ENCODE measurements around the gene ZMYND19.
A peak's percentile ranks its signal among the peaks of the same experiment; 100 is the strongest.
"Not testable (repeated sequence)": the region's sequence is repeated elsewhere in the genome, so short reads cannot be mapped to it uniquely, and the experiment has no call there.

The ZMYND19 gene

GRCh38 chr9:137550958-137551263 lies 39.4 kb downstream of the ZMYND19 start:
- not testable (repeated sequence) for H3K9me3 ChIP-seq (ENCODE audit: control insufficient read depth, insufficient read depth, low read depth, low read length); H3K4me1 ChIP-seq (ENCODE audit: control insufficient read depth, insufficient read depth, low read length)
- Histone ChIP-seq H3K4me3 (ENCODE audit: low read depth, low read length) (peak overlapping the region; percentile 50), H3K36me3 (ENCODE audit: control insufficient read depth in 2 of 2, insufficient read depth in 1 of 2, low read length in 2 of 2) (peaks cover 4 to 28% of the 10 kb centered on the region in 2 experiments; a peak in 2 of 3 replicates), H3K27ac (ENCODE audit: extremely low read depth, low read depth, low read length) (peak overlapping the region; percentile 48; the same call in 1 of the 2 replicates)
- ChIA-PET POLR2A (interaction anchor here (1.2 to 1.7 kb wide), 2 partner anchors 37 to 310 kb away, joined by 3 to 9 read pairs; partner anchors contain the start of gene TUBB4B), CTCF (interaction anchor here (0.5 to 1.7 kb wide), 9 partner anchors 14 to 345 kb away, joined by 3 to 8 read pairs (median 3); no protein-coding TSS in a partner anchor)

DNA sequence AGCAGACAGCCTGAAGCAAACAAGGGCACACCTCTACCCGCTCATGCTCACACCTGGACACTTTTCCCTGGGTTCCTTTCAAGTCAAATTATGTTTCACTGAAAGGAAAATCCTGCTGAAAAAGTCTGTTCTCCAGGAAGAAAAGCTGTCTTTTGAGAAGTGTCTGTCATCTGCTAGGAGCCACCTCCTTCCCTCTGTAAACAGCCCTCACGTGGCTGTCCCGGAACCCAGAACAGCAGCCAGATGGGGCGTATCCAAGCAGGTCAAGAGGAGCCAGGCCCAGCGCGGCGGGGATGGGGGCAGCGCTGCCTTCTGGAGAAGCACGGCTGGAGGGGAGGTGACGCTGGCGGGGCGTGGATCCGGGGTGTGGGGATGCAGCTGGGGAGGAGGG lies 40.1 kb downstream of the ZMYND19 start, which contains the start of gene PNPLA7:
PNPLA7 (minus strand) TSS at position 172 of the 391 bp plus-strand sequence. CDS start 205 bp downstream, outside the sequence.
- Histone ChIP-seq H3K4me1 (ENCODE audit: control insufficient read depth, insufficient read depth, low read length) (no peaks in the 10 kb centered on the region), H3K36me3 (ENCODE audit: control insufficient read depth in 2 of 2, insufficient read depth in 1 of 2, low read length in 2 of 2) (peaks cover 4 to 21% of the 10 kb centered on the region in 2 experiments; a peak in 2 of 3 replicates), H3K9me3 (ENCODE audit: control insufficient read depth, insufficient read depth, low read depth, low read length) (no peaks in the 10 kb centered on the region), H3K27ac (ENCODE audit: extremely low read depth, low read depth, low read length) (peak within 1 kb of the TSS; percentile 48), H3K4me3 (ENCODE audit: low read depth, low read length) (peak within 1 kb of the TSS; percentile 50)
- CTCF ChIA-PET, result interaction anchor here (0.5 to 1.7 kb wide), 5 partner anchors 15 to 263 kb away, joined by 3 to 8 read pairs (median 5); no protein-coding TSS in a partner anchor
- POLR2A ChIA-PET, result interaction anchor here (0.6 to 1.2 kb wide), 3 partner anchors 38 to 261 kb away, joined by 3 to 7 read pairs (median 4); partner anchors contain the start of gene NRARP
- TF ChIP-seq, protein P1, sequence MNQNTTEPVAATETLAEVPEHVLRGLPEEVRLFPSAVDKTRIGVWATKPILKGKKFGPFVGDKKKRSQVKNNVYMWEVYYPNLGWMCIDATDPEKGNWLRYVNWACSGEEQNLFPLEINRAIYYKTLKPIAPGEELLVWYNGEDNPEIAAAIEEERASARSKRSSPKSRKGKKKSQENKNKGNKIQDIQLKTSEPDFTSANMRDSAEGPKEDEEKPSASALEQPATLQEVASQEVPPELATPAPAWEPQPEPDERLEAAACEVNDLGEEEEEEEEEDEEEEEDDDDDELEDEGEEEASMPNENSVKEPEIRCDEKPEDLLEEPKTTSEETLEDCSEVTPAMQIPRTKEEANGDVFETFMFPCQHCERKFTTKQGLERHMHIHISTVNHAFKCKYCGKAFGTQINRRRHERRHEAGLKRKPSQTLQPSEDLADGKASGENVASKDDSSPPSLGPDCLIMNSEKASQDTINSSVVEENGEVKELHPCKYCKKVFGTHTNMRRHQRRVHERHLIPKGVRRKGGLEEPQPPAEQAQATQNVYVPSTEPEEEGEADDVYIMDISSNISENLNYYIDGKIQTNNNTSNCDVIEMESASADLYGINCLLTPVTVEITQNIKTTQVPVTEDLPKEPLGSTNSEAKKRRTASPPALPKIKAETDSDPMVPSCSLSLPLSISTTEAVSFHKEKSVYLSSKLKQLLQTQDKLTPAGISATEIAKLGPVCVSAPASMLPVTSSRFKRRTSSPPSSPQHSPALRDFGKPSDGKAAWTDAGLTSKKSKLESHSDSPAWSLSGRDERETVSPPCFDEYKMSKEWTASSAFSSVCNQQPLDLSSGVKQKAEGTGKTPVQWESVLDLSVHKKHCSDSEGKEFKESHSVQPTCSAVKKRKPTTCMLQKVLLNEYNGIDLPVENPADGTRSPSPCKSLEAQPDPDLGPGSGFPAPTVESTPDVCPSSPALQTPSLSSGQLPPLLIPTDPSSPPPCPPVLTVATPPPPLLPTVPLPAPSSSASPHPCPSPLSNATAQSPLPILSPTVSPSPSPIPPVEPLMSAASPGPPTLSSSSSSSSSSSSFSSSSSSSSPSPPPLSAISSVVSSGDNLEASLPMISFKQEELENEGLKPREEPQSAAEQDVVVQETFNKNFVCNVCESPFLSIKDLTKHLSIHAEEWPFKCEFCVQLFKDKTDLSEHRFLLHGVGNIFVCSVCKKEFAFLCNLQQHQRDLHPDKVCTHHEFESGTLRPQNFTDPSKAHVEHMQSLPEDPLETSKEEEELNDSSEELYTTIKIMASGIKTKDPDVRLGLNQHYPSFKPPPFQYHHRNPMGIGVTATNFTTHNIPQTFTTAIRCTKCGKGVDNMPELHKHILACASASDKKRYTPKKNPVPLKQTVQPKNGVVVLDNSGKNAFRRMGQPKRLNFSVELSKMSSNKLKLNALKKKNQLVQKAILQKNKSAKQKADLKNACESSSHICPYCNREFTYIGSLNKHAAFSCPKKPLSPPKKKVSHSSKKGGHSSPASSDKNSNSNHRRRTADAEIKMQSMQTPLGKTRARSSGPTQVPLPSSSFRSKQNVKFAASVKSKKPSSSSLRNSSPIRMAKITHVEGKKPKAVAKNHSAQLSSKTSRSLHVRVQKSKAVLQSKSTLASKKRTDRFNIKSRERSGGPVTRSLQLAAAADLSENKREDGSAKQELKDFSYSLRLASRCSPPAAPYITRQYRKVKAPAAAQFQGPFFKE (tag by site-specific recombination; IDR thresholded peaks at IDR 0.05; ENCODE audit: borderline replicate concordance), result no peak
- TF ChIP-seq PRDM1 (tag by site-specific recombination; IDR thresholded peaks at IDR 0.05), result no peak
- TF ChIP-seq, protein P2, sequence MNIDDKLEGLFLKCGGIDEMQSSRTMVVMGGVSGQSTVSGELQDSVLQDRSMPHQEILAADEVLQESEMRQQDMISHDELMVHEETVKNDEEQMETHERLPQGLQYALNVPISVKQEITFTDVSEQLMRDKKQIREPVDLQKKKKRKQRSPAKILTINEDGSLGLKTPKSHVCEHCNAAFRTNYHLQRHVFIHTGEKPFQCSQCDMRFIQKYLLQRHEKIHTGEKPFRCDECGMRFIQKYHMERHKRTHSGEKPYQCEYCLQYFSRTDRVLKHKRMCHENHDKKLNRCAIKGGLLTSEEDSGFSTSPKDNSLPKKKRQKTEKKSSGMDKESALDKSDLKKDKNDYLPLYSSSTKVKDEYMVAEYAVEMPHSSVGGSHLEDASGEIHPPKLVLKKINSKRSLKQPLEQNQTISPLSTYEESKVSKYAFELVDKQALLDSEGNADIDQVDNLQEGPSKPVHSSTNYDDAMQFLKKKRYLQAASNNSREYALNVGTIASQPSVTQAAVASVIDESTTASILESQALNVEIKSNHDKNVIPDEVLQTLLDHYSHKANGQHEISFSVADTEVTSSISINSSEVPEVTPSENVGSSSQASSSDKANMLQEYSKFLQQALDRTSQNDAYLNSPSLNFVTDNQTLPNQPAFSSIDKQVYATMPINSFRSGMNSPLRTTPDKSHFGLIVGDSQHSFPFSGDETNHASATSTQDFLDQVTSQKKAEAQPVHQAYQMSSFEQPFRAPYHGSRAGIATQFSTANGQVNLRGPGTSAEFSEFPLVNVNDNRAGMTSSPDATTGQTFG (tag by site-specific recombination; IDR thresholded peaks at IDR 0.05; ENCODE audit: borderline replicate concordance), result no peak
- TF ChIP-seq, protein P3, sequence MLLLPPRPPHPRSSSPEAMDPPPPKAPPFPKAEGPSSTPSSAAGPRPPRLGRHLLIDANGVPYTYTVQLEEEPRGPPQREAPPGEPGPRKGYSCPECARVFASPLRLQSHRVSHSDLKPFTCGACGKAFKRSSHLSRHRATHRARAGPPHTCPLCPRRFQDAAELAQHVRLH (tag by site-specific recombination; IDR thresholded peaks at IDR 0.05), result no peak
- TF ChIP-seq ZNF660 (tag by site-specific recombination; IDR thresholded peaks at IDR 0.05), result no peak
- TF ChIP-seq AEBP2 (tag by site-specific recombination; IDR thresholded peaks at IDR 0.05; ENCODE audit: borderline replicate concordance), result no peak
- no peak for TF ChIP-seq ZNF639 (tag by site-specific recombination; IDR thresholded peaks at IDR 0.05)
- TF ChIP-seq ZNF596 (tag by site-specific recombination; IDR thresholded peaks at IDR 0.05), result no peak
- TF ChIP-seq YY1 (tag by site-specific recombination; IDR thresholded peaks at IDR 0.05), result no peak
- no peak for TF ChIP-seq ZNF621 (tag by site-specific recombination; IDR thresholded peaks at IDR 0.05)
- TF ChIP-seq RBAK (tag by site-specific recombination; IDR thresholded peaks at IDR 0.05), result no peak
- no peak for TF ChIP-seq HOXA7 (CRISPR knock-in tag; IDR thresholded peaks at IDR 0.05; ENCODE audit: borderline replicate concordance)
- TF ChIP-seq OVOL3 (tag by site-specific recombination; IDR thresholded peaks at IDR 0.05), result no peak
- peak; percentile 97 for TF ChIP-seq KLF1 (tag by site-specific recombination; IDR thresholded peaks at IDR 0.05)
- no peak for TF ChIP-seq ZNF629 (tag by site-specific recombination; IDR thresholded peaks at IDR 0.05)
- TF ChIP-seq ZNF302 (tag by site-specific recombination; IDR thresholded peaks at IDR 0.05; ENCODE audit: low read depth), result no peak
- TF ChIP-seq, protein P4, sequence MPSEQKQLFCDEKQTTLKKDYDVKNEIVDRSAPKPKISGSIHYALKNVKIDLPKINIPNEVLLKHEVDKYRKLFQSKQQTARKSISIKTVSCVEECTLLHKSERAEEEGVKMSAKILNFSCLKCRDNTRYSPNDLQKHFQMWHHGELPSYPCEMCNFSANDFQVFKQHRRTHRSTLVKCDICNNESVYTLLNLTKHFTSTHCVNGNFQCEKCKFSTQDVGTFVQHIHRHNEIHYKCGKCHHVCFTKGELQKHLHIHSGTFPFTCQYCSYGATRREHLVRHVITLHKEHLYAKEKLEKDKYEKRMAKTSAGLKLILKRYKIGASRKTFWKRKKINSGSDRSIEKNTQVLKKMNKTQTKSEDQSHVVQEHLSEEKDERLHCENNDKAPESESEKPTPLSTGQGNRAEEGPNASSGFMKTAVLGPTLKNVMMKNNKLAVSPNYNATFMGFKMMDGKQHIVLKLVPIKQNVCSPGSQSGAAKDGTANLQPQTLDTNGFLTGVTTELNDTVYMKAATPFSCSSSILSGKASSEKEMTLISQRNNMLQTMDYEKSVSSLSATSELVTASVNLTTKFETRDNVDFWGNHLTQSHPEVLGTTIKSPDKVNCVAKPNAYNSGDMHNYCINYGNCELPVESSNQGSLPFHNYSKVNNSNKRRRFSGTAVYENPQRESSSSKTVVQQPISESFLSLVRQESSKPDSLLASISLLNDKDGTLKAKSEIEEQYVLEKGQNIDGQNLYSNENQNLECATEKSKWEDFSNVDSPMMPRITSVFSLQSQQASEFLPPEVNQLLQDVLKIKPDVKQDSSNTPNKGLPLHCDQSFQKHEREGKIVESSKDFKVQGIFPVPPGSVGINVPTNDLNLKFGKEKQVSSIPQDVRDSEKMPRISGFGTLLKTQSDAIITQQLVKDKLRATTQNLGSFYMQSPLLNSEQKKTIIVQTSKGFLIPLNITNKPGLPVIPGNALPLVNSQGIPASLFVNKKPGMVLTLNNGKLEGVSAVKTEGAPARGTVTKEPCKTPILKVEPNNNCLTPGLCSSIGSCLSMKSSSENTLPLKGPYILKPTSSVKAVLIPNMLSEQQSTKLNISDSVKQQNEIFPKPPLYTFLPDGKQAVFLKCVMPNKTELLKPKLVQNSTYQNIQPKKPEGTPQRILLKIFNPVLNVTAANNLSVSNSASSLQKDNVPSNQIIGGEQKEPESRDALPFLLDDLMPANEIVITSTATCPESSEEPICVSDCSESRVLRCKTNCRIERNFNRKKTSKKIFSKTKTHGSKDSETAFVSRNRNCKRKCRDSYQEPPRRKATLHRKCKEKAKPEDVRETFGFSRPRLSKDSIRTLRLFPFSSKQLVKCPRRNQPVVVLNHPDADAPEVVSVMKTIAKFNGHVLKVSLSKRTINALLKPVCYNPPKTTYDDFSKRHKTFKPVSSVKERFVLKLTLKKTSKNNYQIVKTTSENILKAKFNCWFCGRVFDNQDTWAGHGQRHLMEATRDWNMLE (tag by site-specific recombination; conservative IDR thresholded peaks at IDR 0.05; ENCODE audit: low read depth), result no peak

All from HEK293 (cell line).